PC-3 (cell line): Measurements from ENCODE around the gene GNB1. TPM values are rescaled to one million over a fixed set of nuclear protein-coding genes. Genes with fewer than 3 reads are reported as not detected.

Experiments used
- ATAC-seq: fragments of 200-7000 bp; cut with Tn5 transposase; 2 replicates; pipeline ENCODE4 v1.9.1; 2020; ENCODE audit warnings: mild to moderate bottlenecking, moderate library complexity
- BruUV-seq: library from RNA; stranded (reverse); fragments of 400-500 nt; replicated peaks from 2 replicates; lab custom pipeline; 2021; lab: Mats Ljungman, UMichigan
- CTCF ChIA-PET: fragments of 300-600 bp; sonication (Branson Sonifier 250); formaldehyde crosslinking; loops from one replicate; lab custom pipeline; 2022; ENCODE audit warnings: antibody characterized with exemption; lab: Charles Lee
- POLR2A ChIA-PET: fragments of 300-600 bp; sonication (Branson Sonifier 250); formaldehyde crosslinking; loops from one replicate; lab custom pipeline; 2022; ENCODE audit warnings: antibody characterized with exemption; ENCODE audit not compliant: unreplicated experiment; lab: Charles Lee
- DNase-seq: peaks from one replicate; pipeline ENCODE4 v3.0.0-alpha.2; 2015
- H2AFZ ChIP-seq: fragments of 300-600 bp; sonication (generic); 2 replicates; pipeline ENCODE4 v1.6.0; 2016; ENCODE audit warnings: antibody characterized with exemption, low read length
- H3F3A ChIP-seq: fragments of 300-600 bp; sonication (generic); one replicate; pipeline ENCODE4 v1.6.0; 2017; ENCODE audit warnings: antibody characterized with exemption, low read length, control low read depth, mild to moderate bottlenecking; ENCODE audit not compliant: unreplicated experiment
- H3K27ac ChIP-seq: fragments of 300-600 bp; sonication (generic); 2 replicates; pipeline ENCODE4 v1.5.1; 2016; ENCODE audit warnings: mild to moderate bottlenecking, low read length
- H3K27me3 ChIP-seq: fragments of 300-600 bp; sonication (generic); 2 replicates; pipeline ENCODE4 v1.6.1; 2016; ENCODE audit warnings: low read length, mixed read lengths
- H3K36me3 ChIP-seq: fragments of 300-600 bp; sonication (generic); 2 replicates; pipeline ENCODE4 v1.6.1; 2016; ENCODE audit warnings: low read depth, mixed run types, low read length, mixed read lengths
- H3K4me1 ChIP-seq: fragments of 300-600 bp; sonication (generic); 2 replicates; pipeline ENCODE4 v1.5.1; 2016; ENCODE audit warnings: low read length; ENCODE audit not compliant: insufficient read depth
- H3K4me2 ChIP-seq: fragments of 300-600 bp; sonication (generic); 2 replicates; pipeline ENCODE4 v1.6.0; 2016; ENCODE audit warnings: low read length
- H3K4me3 ChIP-seq: fragments of 300-600 bp; sonication (generic); 2 replicates; pipeline ENCODE4 v1.5.1; 2016; ENCODE audit warnings: mild to moderate bottlenecking, low read length, mixed read lengths
- H3K79me2 ChIP-seq: fragments of 300-600 bp; sonication (generic); 2 replicates; pipeline ENCODE4 v1.6.1; 2017; ENCODE audit warnings: low read length, mixed read lengths
- H3K9ac ChIP-seq: fragments of 300-600 bp; sonication (generic); 2 replicates; pipeline ENCODE4 v1.6.0; 2016; ENCODE audit warnings: mild to moderate bottlenecking, low read length
- H3K9me2 ChIP-seq: fragments of 300-600 bp; sonication (generic); replicated peaks from 2 replicates; pipeline ENCODE4 v1.6.1; 2016; ENCODE audit warnings: mixed run types, low read length, mixed read lengths
- H3K9me3 ChIP-seq: fragments of 300-600 bp; sonication (generic); 2 replicates; pipeline ENCODE4 v1.6.1; 2016; ENCODE audit warnings: low read length, mixed read lengths
- H4K20me1 ChIP-seq: fragments of 300-600 bp; sonication (generic); 2 replicates; pipeline ENCODE4 v1.6.1; 2016; ENCODE audit warnings: low read length, mixed read lengths
- EZH2 ChIP-seq: fragments of 300-600 bp; sonication (generic); IDR thresholded peaks from one replicate; pipeline ENCODE4 v1.6.1; 2017; ENCODE audit warnings: antibody characterized with exemption, mild to moderate bottlenecking, low read length; ENCODE audit not compliant: unreplicated experiment
- EZH2phosphoT487 ChIP-seq: fragments of 300-600 bp; sonication (generic); IDR thresholded peaks from 2 replicates; pipeline ENCODE4 v1.6.1; 2018; ENCODE audit warnings: mild to moderate bottlenecking, antibody characterized with exemption, low read length, borderline replicate concordance
- intact Hi-C: fragments of 100-400 bp; cut with micrococcal nuclease; formaldehyde crosslinking; loops from 2 replicates; pipeline ENCODE4 v1.9.0; 2023
- total RNA-seq: library from RNA; depleted of rRNA; stranded (reverse); fragments of >200 nt; gene quantifications from 2 replicates; pipeline ENCODE4 v1.2.3, GENCODE V29; 2014
- TF ChIP-seq, protein P1 (sequence below): fragments of 300-600 bp; sonication (generic); conservative IDR thresholded peaks from 2 replicates; pipeline ENCODE4 v1.5.1; 2017; ENCODE audit warnings: antibody characterized with exemption, low read depth, mild to moderate bottlenecking, low read length

Gene GNB1
- total RNA-seq, 1 experiment from 2014 or later, result 125 TPM

DNA sequence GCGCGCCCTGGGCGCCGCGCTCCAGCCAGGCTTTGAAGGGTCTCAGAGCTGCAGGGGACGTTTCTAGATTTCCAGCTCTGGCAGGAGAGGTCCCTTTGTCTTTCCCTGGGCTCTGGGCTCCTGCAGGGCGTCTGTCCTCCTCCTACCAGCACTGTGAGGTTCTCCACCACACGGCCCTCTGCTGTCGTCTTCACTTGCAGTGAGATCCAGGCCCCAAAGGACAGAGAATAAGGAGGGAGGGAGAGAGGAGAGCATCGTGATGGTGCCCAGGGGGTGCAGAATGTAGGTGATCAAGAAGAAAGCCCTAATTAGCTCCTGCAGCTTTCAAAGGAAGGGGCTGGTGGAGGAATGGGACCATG is 4.2 kb upstream of the GNB1 start:
- no TSS peak for BruUV-seq
- Histone ChIP-seq H3K27ac (no peak overlapping the region), H3K79me2 (peaks cover 15% of the 10 kb centered on the region), H4K20me1 (no peaks in the 10 kb centered on the region), H2AFZ (peak overlapping the region; percentile 21; the same call in 1 of the 2 replicates), H3K27me3 (no peaks in the 10 kb centered on the region), H3F3A (no peaks in the 10 kb centered on the region), H3K4me2 (peak overlapping the region; percentile 44; the same call in 1 of the 2 replicates), H3K36me3 (no peaks in the 10 kb centered on the region), H3K4me3 (no peak overlapping the region), H3K9me2 (no peaks in the 10 kb centered on the region), H3K9me3 (no peaks in the 10 kb centered on the region), H3K4me1 (peaks cover 26% of the 10 kb centered on the region), H3K9ac (no peak overlapping the region)
- ChIA-PET CTCF (interaction anchor here (1.3 kb wide), 1 partner anchor 11 kb away, joined by 5 read pairs; no protein-coding TSS in a partner anchor), POLR2A (interaction anchor here (0.6 kb wide), 1 partner anchor 20 kb away, joined by 11 read pairs; no protein-coding TSS in a partner anchor)
- intact Hi-C loops, result no loop called here
- no peak for DNase-seq
- ATAC-seq, result no peak
- TF ChIP-seq EZH2phosphoT487, result no peak
- TF ChIP-seq, protein P1, sequence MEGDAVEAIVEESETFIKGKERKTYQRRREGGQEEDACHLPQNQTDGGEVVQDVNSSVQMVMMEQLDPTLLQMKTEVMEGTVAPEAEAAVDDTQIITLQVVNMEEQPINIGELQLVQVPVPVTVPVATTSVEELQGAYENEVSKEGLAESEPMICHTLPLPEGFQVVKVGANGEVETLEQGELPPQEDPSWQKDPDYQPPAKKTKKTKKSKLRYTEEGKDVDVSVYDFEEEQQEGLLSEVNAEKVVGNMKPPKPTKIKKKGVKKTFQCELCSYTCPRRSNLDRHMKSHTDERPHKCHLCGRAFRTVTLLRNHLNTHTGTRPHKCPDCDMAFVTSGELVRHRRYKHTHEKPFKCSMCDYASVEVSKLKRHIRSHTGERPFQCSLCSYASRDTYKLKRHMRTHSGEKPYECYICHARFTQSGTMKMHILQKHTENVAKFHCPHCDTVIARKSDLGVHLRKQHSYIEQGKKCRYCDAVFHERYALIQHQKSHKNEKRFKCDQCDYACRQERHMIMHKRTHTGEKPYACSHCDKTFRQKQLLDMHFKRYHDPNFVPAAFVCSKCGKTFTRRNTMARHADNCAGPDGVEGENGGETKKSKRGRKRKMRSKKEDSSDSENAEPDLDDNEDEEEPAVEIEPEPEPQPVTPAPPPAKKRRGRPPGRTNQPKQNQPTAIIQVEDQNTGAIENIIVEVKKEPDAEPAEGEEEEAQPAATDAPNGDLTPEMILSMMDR, result no peak

DNA sequence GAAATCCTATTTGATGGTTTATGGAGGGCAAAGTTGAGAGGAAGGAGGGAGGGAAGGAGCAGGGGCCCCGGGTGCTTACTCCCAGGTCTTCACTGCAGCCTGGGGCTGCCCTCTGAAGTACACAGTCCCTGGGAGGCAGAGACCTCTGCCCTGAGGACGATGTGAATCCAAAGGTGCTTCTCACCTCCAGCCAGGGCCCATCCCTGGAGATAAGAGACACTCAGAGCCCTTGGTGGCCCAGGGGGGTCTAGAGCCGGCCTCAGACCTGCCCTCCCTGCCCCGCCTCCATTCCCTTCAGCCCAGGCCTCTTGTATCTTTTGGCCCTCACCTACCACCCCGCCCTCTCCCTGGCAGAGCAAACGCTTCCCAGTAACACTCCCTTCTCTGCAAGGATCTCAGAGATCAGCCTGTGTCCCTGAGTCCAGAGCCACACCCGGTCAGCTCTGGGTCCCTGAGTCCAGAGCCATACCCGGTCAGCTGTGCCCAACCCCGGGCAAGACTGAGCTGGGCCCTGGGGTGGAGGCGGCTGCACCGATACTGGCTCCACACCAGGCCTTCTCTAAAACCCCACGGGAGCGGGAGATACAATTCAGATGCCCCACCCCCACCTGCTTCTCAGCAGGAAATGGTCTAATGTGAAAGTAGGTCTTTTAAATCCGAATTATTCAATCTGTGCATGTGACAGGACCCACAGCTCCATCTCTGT is 3.6 kb upstream of the GNB1 start:
- H2AFZ ChIP-seq, result peak overlapping the region; percentile 21; the same call in 1 of the 2 replicates
- no peaks in the 10 kb centered on the region for H3K27me3 ChIP-seq
- DNase-seq (no peak), ATAC-seq (peak; percentile 16)
- no TSS peak for BruUV-seq
- H3K9ac ChIP-seq, result no peak overlapping the region
- H3K4me3 ChIP-seq, result no peak overlapping the region
- TF ChIP-seq EZH2 (no peak), EZH2phosphoT487 (no peak)
- TF ChIP-seq, protein P1, result no peak
- no peaks in the 10 kb centered on the region for H3K36me3 ChIP-seq
- ChIA-PET CTCF (interaction anchor here (1.3 kb wide), 1 partner anchor 11 kb away, joined by 5 read pairs; no protein-coding TSS in a partner anchor), POLR2A (interaction anchor here (0.6 kb wide), 1 partner anchor 19 kb away, joined by 11 read pairs; no protein-coding TSS in a partner anchor)
- H4K20me1 ChIP-seq, result peaks cover 5% of the 10 kb centered on the region
- no peak overlapping the region for H3K27ac ChIP-seq
- peak overlapping the region; percentile 44 for H3K4me2 ChIP-seq
- intact Hi-C loops, result no loop called here
- no peaks in the 10 kb centered on the region for H3K9me3 ChIP-seq
- peaks cover 26% of the 10 kb centered on the region for H3K4me1 ChIP-seq
- no peaks in the 10 kb centered on the region for H3F3A ChIP-seq
- no peaks in the 10 kb centered on the region for H3K9me2 ChIP-seq
- H3K79me2 ChIP-seq, result peaks cover 20% of the 10 kb centered on the region

DNA sequence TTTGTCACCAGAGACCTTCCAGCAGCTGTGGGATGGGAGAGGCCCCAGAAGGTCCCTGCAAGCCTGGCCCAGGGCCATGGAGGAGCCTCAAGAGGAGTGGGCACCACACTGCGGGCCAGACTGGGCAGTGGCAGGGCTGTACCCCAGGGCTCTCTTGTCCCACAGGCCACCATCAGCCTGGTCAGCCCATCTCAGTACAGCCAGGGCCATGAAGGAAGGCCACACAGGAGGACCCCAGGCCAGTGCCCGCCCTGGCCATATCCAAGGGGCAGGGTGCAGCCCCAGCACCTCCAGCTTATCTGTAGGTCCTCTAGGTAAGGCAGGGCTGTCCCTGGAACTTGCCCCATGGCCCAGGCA is 3.1 kb upstream of the GNB1 start:
- ATAC-seq (no peak), DNase-seq (no peak)
- Histone ChIP-seq H3K4me1 (peaks cover 29% of the 10 kb centered on the region), H3K36me3 (no peaks in the 10 kb centered on the region), H3K27me3 (no peaks in the 10 kb centered on the region), H2AFZ (no peak overlapping the region), H3K4me2 (no peak overlapping the region), H4K20me1 (peaks cover 10% of the 10 kb centered on the region), H3F3A (no peaks in the 10 kb centered on the region), H3K9ac (no peak overlapping the region), H3K9me3 (no peaks in the 10 kb centered on the region), H3K9me2 (no peaks in the 10 kb centered on the region), H3K27ac (no peak overlapping the region), H3K4me3 (no peak overlapping the region), H3K79me2 (peaks cover 26% of the 10 kb centered on the region)
- ChIA-PET CTCF (no interaction called here), POLR2A (no interaction called here)
- intact Hi-C loops, result no loop called here
- no TSS peak for BruUV-seq
- TF ChIP-seq, protein P1, result no peak
- no peak for TF ChIP-seq EZH2phosphoT487
- TF ChIP-seq EZH2, result no peak
